Calu3 (cell line): ENCODE data around the gene STAB1. TPM values are rescaled to one million over a fixed set of nuclear protein-coding genes. Genes with fewer than 3 reads are reported as not detected.
A peak's percentile ranks its signal among the peaks of the same experiment; 100 is the strongest.

Experiments used
- BruUV-seq: library from RNA; stranded (reverse); fragments of 400-500 nt; replicated peaks from 2 replicates; lab custom pipeline; 2021; lab: Mats Ljungman, UMichigan
- CTCF ChIA-PET: fragments of 300-600 bp; sonication (Branson Sonifier 250); formaldehyde crosslinking; loops from one replicate; lab custom pipeline; 2022; ENCODE audit warnings: antibody characterized with exemption; lab: Charles Lee
- DNase-seq: peaks from one replicate; pipeline ENCODE4 v3.0.0; 2022
- H3K27ac Mint-ChIP-seq: one replicate; pipeline ENCODE4 v1.8.0; 2022; ENCODE audit warnings: mixed read lengths; ENCODE audit not compliant: unreplicated experiment
- H3K27me3 Mint-ChIP-seq: one replicate; pipeline ENCODE4 v1.8.0; 2022; ENCODE audit warnings: mixed read lengths; ENCODE audit not compliant: unreplicated experiment
- H3K36me3 Mint-ChIP-seq: one replicate; pipeline ENCODE4 v1.8.0; 2022; ENCODE audit warnings: mild to moderate bottlenecking, moderate library complexity, mixed read lengths; ENCODE audit not compliant: insufficient read depth, unreplicated experiment
- H3K4me1 Mint-ChIP-seq: one replicate; pipeline ENCODE4 v1.8.0; 2022; ENCODE audit warnings: mild to moderate bottlenecking, low read depth, mixed read lengths; ENCODE audit not compliant: unreplicated experiment
- H3K4me3 Mint-ChIP-seq: one replicate; pipeline ENCODE4 v1.8.0; 2022; ENCODE audit warnings: mild to moderate bottlenecking, low read depth, moderate library complexity, mixed read lengths; ENCODE audit not compliant: unreplicated experiment
- H3K9me3 Mint-ChIP-seq: one replicate; pipeline ENCODE4 v1.8.0; 2022; ENCODE audit warnings: low read depth, mixed read lengths; ENCODE audit not compliant: unreplicated experiment
- intact Hi-C: fragments of 100-400 bp; cut with micrococcal nuclease; formaldehyde crosslinking; loops from one replicate; pipeline ENCODE4 v1.10.0; 2022; ENCODE audit not compliant: unreplicated experiment
- total RNA-seq: library from RNA; stranded (reverse); gene quantifications from 2 replicates; pipeline ENCODE4 v1.2.3, GENCODE V29; 2022
- TF ChIP-seq, protein P1 (sequence below): fragments of 200-600 bp; IDR thresholded peaks from one replicate; pipeline ENCODE4 v1.8.0; 2022; ENCODE audit warnings: antibody characterized with exemption; ENCODE audit not compliant: unreplicated experiment

Gene STAB1
- total RNA-seq, 1 experiment from 2014 or later = 0.26 TPM

GRCh38 chr3:52454938-52455282, 40.2 kb upstream of the STAB1 start:
- Mint-ChIP-seq H3K4me1 (peaks cover 45% of the 10 kb centered on the region), H3K27ac (peak overlapping the region; percentile 83), H3K9me3 (no peaks in the 10 kb centered on the region), H3K27me3 (no peaks in the 10 kb centered on the region), H3K36me3 (peaks cover 28% of the 10 kb centered on the region), H3K4me3 (peak overlapping the region; percentile 89)
- intact Hi-C loops = no loop called here
- TF ChIP-seq, protein P1, sequence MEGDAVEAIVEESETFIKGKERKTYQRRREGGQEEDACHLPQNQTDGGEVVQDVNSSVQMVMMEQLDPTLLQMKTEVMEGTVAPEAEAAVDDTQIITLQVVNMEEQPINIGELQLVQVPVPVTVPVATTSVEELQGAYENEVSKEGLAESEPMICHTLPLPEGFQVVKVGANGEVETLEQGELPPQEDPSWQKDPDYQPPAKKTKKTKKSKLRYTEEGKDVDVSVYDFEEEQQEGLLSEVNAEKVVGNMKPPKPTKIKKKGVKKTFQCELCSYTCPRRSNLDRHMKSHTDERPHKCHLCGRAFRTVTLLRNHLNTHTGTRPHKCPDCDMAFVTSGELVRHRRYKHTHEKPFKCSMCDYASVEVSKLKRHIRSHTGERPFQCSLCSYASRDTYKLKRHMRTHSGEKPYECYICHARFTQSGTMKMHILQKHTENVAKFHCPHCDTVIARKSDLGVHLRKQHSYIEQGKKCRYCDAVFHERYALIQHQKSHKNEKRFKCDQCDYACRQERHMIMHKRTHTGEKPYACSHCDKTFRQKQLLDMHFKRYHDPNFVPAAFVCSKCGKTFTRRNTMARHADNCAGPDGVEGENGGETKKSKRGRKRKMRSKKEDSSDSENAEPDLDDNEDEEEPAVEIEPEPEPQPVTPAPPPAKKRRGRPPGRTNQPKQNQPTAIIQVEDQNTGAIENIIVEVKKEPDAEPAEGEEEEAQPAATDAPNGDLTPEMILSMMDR = no peak
- BruUV-seq = no TSS peak
- DNase-seq = no peak
- CTCF ChIA-PET = no interaction called here

DNA sequence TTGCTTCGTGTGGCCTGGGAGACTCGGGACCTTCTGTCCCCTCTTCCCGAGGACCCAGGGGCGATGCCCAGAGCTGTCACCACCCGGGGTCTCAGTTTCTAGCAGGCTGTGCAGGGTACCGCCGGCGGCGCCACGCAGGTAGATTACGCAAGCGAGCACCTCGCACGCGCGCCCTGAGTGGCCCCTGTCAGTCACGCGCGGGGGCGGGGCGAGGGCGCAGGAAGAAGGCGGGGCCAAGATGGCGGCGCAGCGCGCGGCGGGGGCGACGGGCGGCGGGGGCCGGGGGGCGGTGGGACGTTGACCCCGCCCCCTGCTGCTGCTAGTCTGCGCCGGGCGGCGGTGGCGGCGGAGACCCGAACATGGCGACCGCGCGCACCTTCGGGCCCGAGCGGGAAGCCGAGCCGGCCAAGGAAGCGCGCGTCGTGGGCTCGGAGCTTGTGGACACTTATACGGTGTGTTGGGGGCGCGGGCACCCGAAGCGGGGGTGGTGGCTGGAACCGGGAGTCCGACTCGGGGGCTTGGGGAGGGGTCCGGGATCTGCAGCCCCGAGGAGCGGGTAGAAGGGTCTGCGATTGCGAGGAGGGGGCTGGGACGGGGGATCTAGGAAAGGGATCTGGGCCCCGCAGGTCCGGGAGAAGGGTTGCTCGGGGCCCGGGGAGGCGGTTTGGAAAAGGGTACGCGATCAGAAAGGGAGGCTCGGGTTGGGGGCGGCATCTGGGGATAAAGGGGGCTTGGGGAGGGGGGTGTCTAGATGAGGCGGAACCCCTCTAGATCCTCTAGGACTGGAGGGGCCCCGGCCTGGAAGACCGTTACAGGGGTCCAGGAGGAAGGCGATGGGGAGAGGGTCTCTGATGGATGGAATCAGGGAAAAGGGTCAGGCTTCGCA, 39.6 kb upstream of the STAB1 start, which contains the start of gene NISCH:
TSS of gene NISCH (plus strand) at position 322 of the 886 bp plus-strand sequence. CDS start at position 360, 38 bp downstream.
- Mint-ChIP-seq H3K4me3 (peak within 1 kb of the TSS; percentile 89), H3K27ac (peak within 1 kb of the TSS; percentile 83), H3K27me3 (no peaks in the 10 kb centered on the region), H3K36me3 (peaks cover 33% of the 10 kb centered on the region), H3K4me1 (peaks cover 39% of the 10 kb centered on the region), H3K9me3 (no peaks in the 10 kb centered on the region)
- CTCF ChIA-PET = no interaction called here
- no TSS peak for BruUV-seq
- intact Hi-C loops = no loop called here
- peak; percentile 94 for DNase-seq
- TF ChIP-seq, protein P1 = no peak

GRCh38 chr3:52456169-52456799, 38.9 kb upstream of the STAB1 start:
- Mint-ChIP-seq H3K27ac (peak overlapping the region; percentile 83), H3K4me1 (peaks cover 32% of the 10 kb centered on the region), H3K4me3 (peak overlapping the region; percentile 89), H3K27me3 (no peaks in the 10 kb centered on the region), H3K36me3 (peaks cover 33% of the 10 kb centered on the region), H3K9me3 (no peaks in the 10 kb centered on the region)
- intact Hi-C loops = no loop called here
- TF ChIP-seq, protein P1 = no peak
- DNase-seq = no peak
- no TSS peak for BruUV-seq
- CTCF ChIA-PET = no interaction called here

- DNase-seq = no peak
- Mint-ChIP-seq H3K27me3 (no peaks in the 10 kb centered on the region), H3K27ac (no peak overlapping the region), H3K4me3 (peak overlapping the region; percentile 89), H3K4me1 (peaks cover 32% of the 10 kb centered on the region), H3K9me3 (no peaks in the 10 kb centered on the region), H3K36me3 (peaks cover 33% of the 10 kb centered on the region)
- CTCF ChIA-PET = no interaction called here
- intact Hi-C loops = no loop called here
- TF ChIP-seq, protein P1 = no peak
- TSS peak; percentile 7 for BruUV-seq
These were observed 38.3 kb upstream of the STAB1 start for GRCh38 chr3:52456800-52457183.
